Tibial nerve (tissue), 4 donors: ENCODE results near the gene ANOS1. TPM values are rescaled to one million over a fixed set of nuclear protein-coding genes. Genes with fewer than 3 reads are reported as not detected.

Source experiments
- DNase-seq, 2 donors: peaks; one replicate each; pipeline ENCODE4 v3.0.0-alpha.2; 2019; ENCODE audit warnings: low spot score in 2 of 2
- H3K27ac ChIP-seq, 4 donors: fragments of 200-600 bp; sonication (generic) in 3 of 4; one replicate each; pipeline ENCODE4 v1.5.1; 2017 to 2019; ENCODE audit warnings: mild to moderate bottlenecking in 1 of 4
- H3K27me3 ChIP-seq, 2 donors: fragments of 200-600 bp; sonication (generic) in 1 of 2; one replicate each; pipeline versions ENCODE4 v1.5.1 to v1.6.0; 2017 to 2019
- H3K36me3 ChIP-seq, 3 donors: fragments of 200-600 bp; sonication (generic); one replicate each; pipeline ENCODE4 v1.5.1; 2018 to 2019
- H3K4me1 ChIP-seq, 4 donors: fragments of 200-600 bp; sonication (generic) in 3 of 4; one replicate each; pipeline ENCODE4 v1.5.1; 2017 to 2019
- H3K4me3 ChIP-seq, 4 donors: fragments of 200-600 bp; sonication (generic) in 3 of 4; one replicate each; pipeline ENCODE4 v1.5.1; 2017 to 2019; ENCODE audit warnings: mild to moderate bottlenecking in 1 of 4, moderate library complexity in 1 of 4
- H3K9me3 ChIP-seq, 4 donors: fragments of 200-600 bp; sonication (generic) in 3 of 4; one replicate each; pipeline ENCODE4 v1.5.1; 2017 to 2019
- EP300 ChIP-seq, 2 donors: sonication (generic); formaldehyde crosslinking; IDR thresholded peaks; one replicate each; pipeline ENCODE4 v1.6.1; 2017; ENCODE audit warnings: antibody characterized with exemption in 2 of 2, mild to moderate bottlenecking in 1 of 2
- POLR2A ChIP-seq, 2 donors: fragments of 450-650 bp; IDR thresholded peaks; one replicate each; pipeline ENCODE4 v1.6.1; 2017; ENCODE audit warnings: antibody characterized with exemption in 2 of 2, mild to moderate bottlenecking in 2 of 2, moderate library complexity in 2 of 2
- WGBS, 2 donors: methylation state at CpG; one replicate each; pipeline ENCODE4 v1.1.5; 2018; 5-methylcytosine and 5-hydroxymethylcytosine counted together
- total RNA-seq, 4 donors: library from RNA; depleted of rRNA; stranded (reverse); fragments of >200 nt; gene quantifications; one replicate each; pipeline ENCODE4 v1.1.0, GENCODE V29; 2016
- TF ChIP-seq, protein P1 (sequence below), 5 experiments: fragments of 200-600 bp in 3 of 5; fragments of 450-650 bp in 2 of 5; sonication (generic) in 3 of 5; IDR thresholded peaks; one replicate each; pipeline ENCODE4 v1.5.1; 2016 to 2019; ENCODE audit warnings: antibody characterized with exemption in 5 of 5, mild to moderate bottlenecking in 3 of 5, moderate library complexity in 2 of 5

ANOS1 gene
- total RNA-seq, 4 donors from 2014 or later, result 7.5 to 14.4 (median 10.9) TPM

GRCh38 chrX:8738588-8739189 lies 6.8 kb upstream of the ANOS1 start:
- peak; percentile 19 to 60 for DNase-seq
- H3K9me3 ChIP-seq, result no peaks in the 10 kb centered on the region
- H3K4me3 ChIP-seq, result no peak overlapping the region
- no peak for TF ChIP-seq EP300 (IDR thresholded peaks at IDR 0.05)
- TF ChIP-seq, protein P1, sequence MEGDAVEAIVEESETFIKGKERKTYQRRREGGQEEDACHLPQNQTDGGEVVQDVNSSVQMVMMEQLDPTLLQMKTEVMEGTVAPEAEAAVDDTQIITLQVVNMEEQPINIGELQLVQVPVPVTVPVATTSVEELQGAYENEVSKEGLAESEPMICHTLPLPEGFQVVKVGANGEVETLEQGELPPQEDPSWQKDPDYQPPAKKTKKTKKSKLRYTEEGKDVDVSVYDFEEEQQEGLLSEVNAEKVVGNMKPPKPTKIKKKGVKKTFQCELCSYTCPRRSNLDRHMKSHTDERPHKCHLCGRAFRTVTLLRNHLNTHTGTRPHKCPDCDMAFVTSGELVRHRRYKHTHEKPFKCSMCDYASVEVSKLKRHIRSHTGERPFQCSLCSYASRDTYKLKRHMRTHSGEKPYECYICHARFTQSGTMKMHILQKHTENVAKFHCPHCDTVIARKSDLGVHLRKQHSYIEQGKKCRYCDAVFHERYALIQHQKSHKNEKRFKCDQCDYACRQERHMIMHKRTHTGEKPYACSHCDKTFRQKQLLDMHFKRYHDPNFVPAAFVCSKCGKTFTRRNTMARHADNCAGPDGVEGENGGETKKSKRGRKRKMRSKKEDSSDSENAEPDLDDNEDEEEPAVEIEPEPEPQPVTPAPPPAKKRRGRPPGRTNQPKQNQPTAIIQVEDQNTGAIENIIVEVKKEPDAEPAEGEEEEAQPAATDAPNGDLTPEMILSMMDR (IDR thresholded peaks at IDR 0.05), result peak; percentile 41 to 70 (median 65)
- WGBS, 2 donors, result 1% methylated on average over 7 of the region's 7 CpGs
- no peaks in the 10 kb centered on the region for H3K36me3 ChIP-seq
- peak overlapping the region in 1 of 4 donors; percentile 33 for H3K27ac ChIP-seq
- no peaks in the 10 kb centered on the region for H3K4me1 ChIP-seq
- H3K27me3 ChIP-seq, result peaks cover 0 to 6% of the 10 kb centered on the region in 2 donors

DNA sequence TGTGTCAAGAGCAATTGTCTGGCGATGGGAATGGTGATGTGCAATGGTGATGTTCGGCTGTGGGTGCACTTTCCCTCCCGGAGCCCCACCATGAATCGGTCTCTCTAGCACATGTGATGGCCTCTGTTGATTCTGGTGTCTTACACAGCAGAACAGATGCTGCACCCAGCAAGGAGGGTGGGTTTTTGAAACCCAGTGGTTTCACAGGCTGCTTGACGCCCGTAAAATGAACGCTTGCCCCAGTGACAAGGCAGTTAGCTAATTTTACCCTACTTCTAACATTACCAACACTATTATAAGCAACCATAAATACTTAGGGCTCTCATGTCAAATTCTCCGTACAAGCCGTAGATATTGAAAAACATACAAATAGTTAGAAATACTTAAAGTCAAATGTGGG lies 5.9 kb upstream of the ANOS1 start:
- no peaks in the 10 kb centered on the region for H3K9me3 ChIP-seq
- no peaks in the 10 kb centered on the region for H3K4me1 ChIP-seq
- H3K36me3 ChIP-seq, result no peaks in the 10 kb centered on the region
- H3K27ac ChIP-seq, result peak overlapping the region in 1 of 4 donors; percentile 33
- peaks cover 0 to 6% of the 10 kb centered on the region in 2 donors for H3K27me3 ChIP-seq
- DNase-seq, result no peak
- TF ChIP-seq POLR2A (IDR thresholded peaks at IDR 0.05) (no peak), EP300 (IDR thresholded peaks at IDR 0.05) (no peak)
- TF ChIP-seq, protein P1 (IDR thresholded peaks at IDR 0.05), result no peak
- H3K4me3 ChIP-seq, result no peak overlapping the region
- WGBS, 2 donors, result 58 to 67% methylated on average over 9 of the region's 9 CpGs

GRCh38 chrX:8730812-8731558 lies 952 bp downstream of the ANOS1 start:
- 0% methylated on average over 5 to 44 of the region's 69 CpGs for WGBS, 2 donors

DNA sequence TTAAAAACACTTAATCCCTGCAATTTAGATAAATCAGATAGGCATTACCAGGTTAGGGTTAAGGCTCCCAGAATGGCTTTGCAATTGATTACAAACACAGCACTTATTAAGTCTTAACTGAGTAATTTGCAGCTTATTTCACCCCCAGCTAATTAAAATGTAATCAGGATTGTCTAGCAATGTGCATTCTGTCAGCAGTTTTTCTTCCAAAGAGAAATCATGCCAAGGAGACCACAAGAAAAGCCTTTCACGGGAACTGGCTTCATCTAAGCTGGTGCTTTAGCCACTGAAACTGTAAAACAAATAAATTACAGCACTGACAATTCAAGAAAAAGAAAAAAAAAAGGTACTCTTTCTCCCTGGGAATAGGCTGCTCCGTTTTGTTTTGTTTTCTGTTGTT lies 2.1 kb downstream of the ANOS1 start:
- 12 to 16% methylated on average over 2 of the region's 2 CpGs for WGBS, 2 donors
- Histone ChIP-seq H3K27me3 (peaks cover 0 to 32% of the 10 kb centered on the region in 2 donors), H3K4me1 (peaks cover 0 to 21% (median 0%) of the 10 kb centered on the region in 4 donors), H3K27ac (no peak overlapping the region), H3K9me3 (no peaks in the 10 kb centered on the region), H3K4me3 (peak overlapping the region in 1 of 4 donors; percentile 65), H3K36me3 (no peaks in the 10 kb centered on the region)
- TF ChIP-seq POLR2A (IDR thresholded peaks at IDR 0.05) (no peak), EP300 (IDR thresholded peaks at IDR 0.05) (no peak)
- TF ChIP-seq, protein P1 (IDR thresholded peaks at IDR 0.05), result no peak
- DNase-seq, result no peak

More at GRCh38 chrX:8730812-8731558, 952 bp downstream of the ANOS1 start:
- Histone ChIP-seq H3K27ac (peak overlapping the region in 1 of 4 donors; percentile 62), H3K36me3 (no peaks in the 10 kb centered on the region), H3K4me3 (peak overlapping the region; percentile 17 to 65 (median 33)), H3K9me3 (no peaks in the 10 kb centered on the region), H3K4me1 (peaks cover 0 to 21% (median 0%) of the 10 kb centered on the region in 4 donors), H3K27me3 (peaks cover 0 to 32% of the 10 kb centered on the region in 2 donors)
- no peak for DNase-seq
- no peak for TF ChIP-seq POLR2A (IDR thresholded peaks at IDR 0.05)
- TF ChIP-seq, protein P1 (IDR thresholded peaks at IDR 0.05), result no peak
- TF ChIP-seq EP300 (IDR thresholded peaks at IDR 0.05), result no peak

DNA sequence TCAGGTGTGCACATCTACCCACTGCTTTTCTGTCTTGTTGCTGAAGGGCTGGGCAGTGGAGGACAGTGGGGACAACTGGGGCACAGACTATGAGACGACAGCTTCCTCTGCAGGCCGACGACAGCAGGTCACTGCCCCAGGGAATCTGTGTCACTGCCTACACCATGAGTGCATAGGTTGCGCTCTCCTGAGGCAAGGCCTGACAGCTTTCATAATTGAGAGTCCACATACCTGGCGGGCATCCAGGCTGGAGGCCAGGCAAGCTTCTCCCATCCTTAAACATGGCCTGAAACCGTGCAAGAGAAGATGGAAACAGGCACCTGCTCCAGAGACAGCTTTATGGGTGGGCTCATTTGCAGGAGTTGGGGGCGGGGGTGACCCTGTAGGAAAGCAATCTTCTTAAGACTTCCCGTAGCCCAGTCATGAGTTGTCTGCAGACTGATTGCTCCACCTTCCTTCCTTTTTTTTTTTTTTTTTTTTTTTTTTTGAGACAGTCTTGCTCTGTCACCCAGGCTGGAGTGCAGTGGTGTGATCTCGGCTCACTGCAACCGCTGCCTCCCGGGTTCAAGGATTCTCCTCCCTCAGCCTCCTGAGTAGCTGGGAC lies 2.9 kb downstream of the ANOS1 start:
- H3K9me3 ChIP-seq, result no peaks in the 10 kb centered on the region
- H3K4me1 ChIP-seq, result peaks cover 0 to 21% (median 0%) of the 10 kb centered on the region in 4 donors
- H3K27ac ChIP-seq, result no peak overlapping the region
- TF ChIP-seq POLR2A (IDR thresholded peaks at IDR 0.05), result no peak
- TF ChIP-seq, protein P1 (IDR thresholded peaks at IDR 0.05), result no peak
- TF ChIP-seq EP300 (IDR thresholded peaks at IDR 0.05), result no peak
- peaks cover 0 to 32% of the 10 kb centered on the region in 2 donors for H3K27me3 ChIP-seq
- H3K4me3 ChIP-seq, result no peak overlapping the region
- H3K36me3 ChIP-seq, result no peaks in the 10 kb centered on the region
- DNase-seq, result no peak
- WGBS, 2 donors, result 56 to 96% methylated on average over 7 to 10 of the region's 11 CpGs
